ENCODE data around the gene MVB12B. TPM values are rescaled to one million over a fixed set of nuclear protein-coding genes. Genes with fewer than 3 reads are reported as not detected.

The MVB12B gene
- total RNA-seq, 1 donor = 5.4 TPM

- Histone ChIP-seq H3K27ac (ENCODE audit: low read depth, low read length) (no peak overlapping the region), H2AFZ (ENCODE audit: low read length) (no peak overlapping the region), H3K4me1 (ENCODE audit: insufficient read depth, low read length) (no peaks in the 10 kb centered on the region), H3K4me2 (ENCODE audit: insufficient read depth, low read length) (no peak overlapping the region), H3K9me3 (ENCODE audit: low read depth, low read length) (no peaks in the 10 kb centered on the region), H3K27me3 (ENCODE audit: insufficient read depth, low read length) (peaks cover 24% of the 10 kb centered on the region), H3K79me2 (ENCODE audit: insufficient read depth, low read length) (no peaks in the 10 kb centered on the region), H3K4me3 (ENCODE audit: insufficient read depth, low read length) (no peak overlapping the region), H3K36me3 (ENCODE audit: insufficient read depth, low read length) (no peaks in the 10 kb centered on the region), H4K20me1 (ENCODE audit: insufficient read depth, low read length) (no peaks in the 10 kb centered on the region)
- DNase-seq (ENCODE audit: insufficient read length, low spot score, missing footprints) = no peak
- no peak for TF ChIP-seq CTCF (IDR thresholded peaks at IDR 0.05; ENCODE audit: extremely low read depth, low read depth, low read length)
Observed at GRCh38 chr9:126301196-126301595, 25.4 kb upstream of the MVB12B start.

GRCh38 chr9:126301985-126302603 lies 24.5 kb upstream of the MVB12B start:
- Histone ChIP-seq H3K9me3 (ENCODE audit: low read depth, low read length) (no peaks in the 10 kb centered on the region), H4K20me1 (ENCODE audit: insufficient read depth, low read length) (no peaks in the 10 kb centered on the region), H3K79me2 (ENCODE audit: insufficient read depth, low read length) (no peaks in the 10 kb centered on the region), H3K4me1 (ENCODE audit: insufficient read depth, low read length) (no peaks in the 10 kb centered on the region), H3K36me3 (ENCODE audit: insufficient read depth, low read length) (no peaks in the 10 kb centered on the region), H3K27ac (ENCODE audit: low read depth, low read length) (no peak overlapping the region), H3K4me3 (ENCODE audit: insufficient read depth, low read length) (no peak overlapping the region), H3K4me2 (ENCODE audit: insufficient read depth, low read length) (no peak overlapping the region), H3K27me3 (ENCODE audit: insufficient read depth, low read length) (peaks cover 26% of the 10 kb centered on the region), H2AFZ (ENCODE audit: low read length) (no peak overlapping the region)
- peak; percentile 94 for DNase-seq (ENCODE audit: insufficient read length, low spot score, missing footprints)
- TF ChIP-seq CTCF (IDR thresholded peaks at IDR 0.05; ENCODE audit: extremely low read depth, low read depth, low read length) = peak; percentile 81

GRCh38 chr9:126302730-126303129 lies 23.9 kb upstream of the MVB12B start:
- H3K27me3 ChIP-seq (ENCODE audit: insufficient read depth, low read length) = peaks cover 22% of the 10 kb centered on the region
- DNase-seq (ENCODE audit: insufficient read length, low spot score, missing footprints) = no peak
- no peaks in the 10 kb centered on the region for H3K79me2 ChIP-seq (ENCODE audit: insufficient read depth, low read length)
- H4K20me1 ChIP-seq (ENCODE audit: insufficient read depth, low read length) = no peaks in the 10 kb centered on the region
- no peak overlapping the region for H3K4me2 ChIP-seq (ENCODE audit: insufficient read depth, low read length)
- H3K9me3 ChIP-seq (ENCODE audit: low read depth, low read length) = no peaks in the 10 kb centered on the region
- H2AFZ ChIP-seq (ENCODE audit: low read length) = no peak overlapping the region
- H3K4me3 ChIP-seq (ENCODE audit: insufficient read depth, low read length) = no peak overlapping the region
- H3K27ac ChIP-seq (ENCODE audit: low read depth, low read length) = no peak overlapping the region
- no peak for TF ChIP-seq CTCF (IDR thresholded peaks at IDR 0.05; ENCODE audit: extremely low read depth, low read depth, low read length)
- no peaks in the 10 kb centered on the region for H3K36me3 ChIP-seq (ENCODE audit: insufficient read depth, low read length)
- no peaks in the 10 kb centered on the region for H3K4me1 ChIP-seq (ENCODE audit: insufficient read depth, low read length)

- no peaks in the 10 kb centered on the region for H3K79me2 ChIP-seq (ENCODE audit: insufficient read depth, low read length)
- H3K4me3 ChIP-seq (ENCODE audit: insufficient read depth, low read length) = no peak overlapping the region
- no peaks in the 10 kb centered on the region for H3K4me1 ChIP-seq (ENCODE audit: insufficient read depth, low read length)
- no peaks in the 10 kb centered on the region for H4K20me1 ChIP-seq (ENCODE audit: insufficient read depth, low read length)
- peaks cover 15% of the 10 kb centered on the region for H3K27me3 ChIP-seq (ENCODE audit: insufficient read depth, low read length)
- no peak overlapping the region for H3K27ac ChIP-seq (ENCODE audit: low read depth, low read length)
- no peaks in the 10 kb centered on the region for H3K9me3 ChIP-seq (ENCODE audit: low read depth, low read length)
- H2AFZ ChIP-seq (ENCODE audit: low read length) = no peak overlapping the region
- TF ChIP-seq CTCF (IDR thresholded peaks at IDR 0.05; ENCODE audit: extremely low read depth, low read depth, low read length) = no peak
- no peak overlapping the region for H3K4me2 ChIP-seq (ENCODE audit: insufficient read depth, low read length)
- no peaks in the 10 kb centered on the region for H3K36me3 ChIP-seq (ENCODE audit: insufficient read depth, low read length)
- no peak for DNase-seq (ENCODE audit: insufficient read length, low spot score, missing footprints)
Observed at GRCh38 chr9:126303488-126303887, 23.1 kb upstream of the MVB12B start.
